Stromal cell of bone marrow (primary cell): Measurements from ENCODE around the gene VPS39.

ENCODE experiments used
- DNase-seq: peaks from one replicate; pipeline ENCODE4 v3.0.0-alpha.2; 2012; ENCODE audit warnings: low read depth

VPS39 gene

DNA sequence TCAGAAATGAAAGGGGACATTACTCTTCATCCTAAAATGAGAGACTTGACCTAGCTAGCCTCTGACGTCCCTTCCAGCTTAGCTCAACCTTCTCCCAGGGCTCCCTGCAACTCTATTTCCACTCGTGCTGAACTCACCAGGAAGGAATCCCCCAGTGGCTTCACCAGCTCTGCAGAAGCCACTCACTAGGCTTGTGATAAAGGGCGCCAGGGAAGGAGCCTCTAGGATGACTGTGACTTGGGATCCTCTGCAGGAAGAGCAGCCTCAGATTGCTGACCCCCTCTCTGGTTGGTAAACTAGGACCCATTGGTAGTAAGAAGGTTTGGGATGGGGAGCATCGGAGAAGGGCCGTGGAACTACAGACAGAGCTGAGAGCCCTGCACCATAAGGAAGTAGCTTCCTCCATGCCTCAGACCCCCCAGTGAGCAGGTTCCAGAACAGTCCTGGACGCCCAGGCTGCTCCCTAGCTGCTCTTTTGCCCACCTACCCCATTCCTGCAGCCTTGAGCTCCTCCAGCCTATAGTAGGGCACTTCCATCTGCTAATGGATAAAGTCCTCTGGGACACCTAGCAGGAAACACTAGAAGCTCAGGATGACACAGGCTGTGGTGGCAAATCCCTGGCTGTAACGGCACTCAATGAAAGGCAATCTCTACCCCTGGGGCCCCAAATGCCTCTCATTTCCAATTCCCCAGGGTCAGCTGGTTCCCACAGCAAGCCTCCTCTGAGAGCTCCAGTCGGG lies 77.7 kb downstream of the VPS39 start:
- no peak for DNase-seq

GRCh38 chr15:42129364-42129763 lies 78.7 kb downstream of the VPS39 start:
- DNase-seq: no peak

DNA sequence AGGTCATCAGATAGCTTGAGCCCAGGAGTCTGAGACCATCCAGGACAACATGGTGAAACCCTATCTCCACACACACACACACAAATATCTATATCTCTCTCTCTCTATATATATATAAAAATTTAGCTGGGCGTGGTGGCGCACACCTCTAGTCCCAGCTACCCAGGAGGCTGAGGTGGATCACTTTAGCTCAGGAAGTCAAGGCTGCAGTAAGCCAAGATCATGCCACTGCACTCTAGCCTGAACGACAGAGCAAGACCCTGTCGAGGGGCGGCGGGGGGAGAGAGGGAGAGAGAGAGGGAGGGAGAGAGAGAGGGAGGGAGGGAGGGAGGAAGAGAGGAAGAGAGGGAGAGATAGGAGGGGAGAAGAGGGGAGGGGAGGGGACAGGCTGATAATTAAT lies 79.6 kb downstream of the VPS39 start:
- DNase-seq: no peak

- no peak for DNase-seq
These were observed 84.6 kb downstream of the VPS39 start for GRCh38 chr15:42123546-42123945.

DNA sequence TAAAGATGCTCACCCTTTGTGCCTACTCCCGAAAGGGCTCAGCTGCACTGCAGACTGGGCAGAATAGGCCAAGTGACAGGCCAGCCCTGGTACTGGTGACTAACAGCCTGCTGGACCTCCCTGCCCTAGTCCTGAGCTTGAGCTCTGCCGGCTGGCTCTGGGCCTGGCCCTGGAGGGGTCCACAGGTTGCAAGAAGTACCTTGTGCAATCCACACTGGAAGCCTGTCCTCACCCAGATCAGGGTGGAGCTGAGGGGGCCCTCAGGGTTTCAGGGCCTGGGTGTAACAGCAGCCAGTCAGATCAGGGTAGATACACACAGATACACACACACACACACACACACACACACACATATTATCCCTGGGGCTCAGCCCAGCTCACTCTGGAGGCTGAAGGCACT lies 86.4 kb downstream of the VPS39 start:
- DNase-seq: no peak

DNA sequence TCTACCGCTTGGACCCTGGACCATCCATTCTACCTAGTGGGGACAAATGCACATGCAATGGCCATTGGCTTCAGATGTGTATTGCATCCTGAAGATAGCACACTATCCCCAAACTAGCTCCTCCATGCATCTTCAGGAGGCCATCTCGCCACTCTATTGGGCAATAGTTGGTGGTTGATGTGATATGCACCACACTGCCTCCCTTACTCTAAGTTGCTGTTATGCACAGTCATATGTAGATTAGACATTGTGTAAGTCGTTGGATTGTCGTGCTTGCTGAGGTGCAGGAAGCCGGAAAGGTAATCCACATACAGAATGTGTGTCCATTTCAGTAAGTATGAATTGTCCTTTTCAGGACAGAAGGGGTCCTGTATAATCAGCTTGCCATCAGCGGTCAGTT lies 87.1 kb downstream of the VPS39 start:
- no peak for DNase-seq

- DNase-seq: no peak
These were observed 87.8 kb downstream of the VPS39 start for GRCh38 chr15:42120285-42120684.

DNA sequence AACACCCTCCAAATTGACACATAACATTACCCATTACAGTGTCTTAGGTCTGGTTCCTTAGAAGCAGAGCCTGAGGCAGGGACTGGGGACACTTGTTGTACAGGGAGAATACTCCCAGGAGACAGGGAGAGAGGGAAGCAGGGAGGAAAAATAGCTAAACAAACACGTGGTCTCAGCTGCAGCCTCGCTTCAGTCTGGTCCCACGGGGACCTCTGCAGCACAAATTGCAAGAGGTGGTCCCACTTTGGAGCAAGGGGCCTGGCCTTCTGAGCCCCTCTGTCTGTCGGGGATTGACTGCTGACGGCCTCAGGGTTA lies 88.7 kb downstream of the VPS39 start:
- no peak for DNase-seq

- DNase-seq: no peak
These were observed 89.3 kb downstream of the VPS39 start for GRCh38 chr15:42118650-42119445.

DNA sequence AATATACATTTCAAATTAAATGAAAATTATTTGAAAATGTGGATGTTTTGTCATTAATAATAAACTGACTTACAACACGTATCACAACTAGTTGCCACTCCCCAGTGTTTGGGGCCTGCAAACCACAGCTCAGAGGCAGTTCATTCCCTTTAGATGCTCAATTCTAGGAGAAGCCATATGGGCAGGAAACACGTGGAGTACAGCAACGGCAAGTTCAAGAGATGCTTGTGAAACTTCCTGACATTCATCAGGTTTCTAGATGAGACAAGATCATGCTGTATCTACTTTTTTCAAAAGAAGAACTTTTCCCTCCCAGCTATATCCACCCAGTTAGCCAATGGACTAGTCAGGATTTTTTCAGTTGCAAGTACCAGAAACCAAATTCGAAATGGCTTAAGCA lies 96.2 kb downstream of the VPS39 start:
- DNase-seq: no peak

- DNase-seq: no peak
These were observed 97.7 kb downstream of the VPS39 start for GRCh38 chr15:42110367-42110766.

- DNase-seq: no peak
These were observed 99.3 kb downstream of the VPS39 start for GRCh38 chr15:42108806-42109205.
